ENCODE results near the gene AHSP.
"Not testable (repeated sequence)": the region's sequence is repeated elsewhere in the genome, so short reads cannot be mapped to it uniquely, and the experiment has no call there.

The AHSP gene

GRCh38 chr16:31531096-31531495 lies 3.4 kb downstream of the AHSP start:
- DNase-seq (ENCODE audit: low spot score) = no peak

DNA sequence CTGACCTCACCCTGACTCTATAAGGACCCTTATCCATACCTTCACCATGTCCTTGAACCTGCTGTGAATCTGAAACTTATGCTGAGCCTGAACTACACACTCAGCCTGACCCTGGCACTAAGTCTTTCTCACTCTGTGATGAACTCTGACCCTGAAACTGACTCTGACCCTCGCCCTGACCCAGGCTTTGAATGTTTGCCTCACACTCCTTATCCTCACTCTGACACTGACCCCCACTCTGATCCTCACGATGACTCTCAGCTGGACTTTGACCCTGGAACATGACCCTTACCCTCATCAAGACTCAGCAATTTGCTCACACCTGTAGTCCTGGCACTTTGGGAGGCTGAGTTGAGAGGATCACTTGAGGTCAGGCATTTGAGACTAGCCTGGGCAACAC lies 4.4 kb downstream of the AHSP start:
- no peak for DNase-seq (ENCODE audit: low spot score)

DNA sequence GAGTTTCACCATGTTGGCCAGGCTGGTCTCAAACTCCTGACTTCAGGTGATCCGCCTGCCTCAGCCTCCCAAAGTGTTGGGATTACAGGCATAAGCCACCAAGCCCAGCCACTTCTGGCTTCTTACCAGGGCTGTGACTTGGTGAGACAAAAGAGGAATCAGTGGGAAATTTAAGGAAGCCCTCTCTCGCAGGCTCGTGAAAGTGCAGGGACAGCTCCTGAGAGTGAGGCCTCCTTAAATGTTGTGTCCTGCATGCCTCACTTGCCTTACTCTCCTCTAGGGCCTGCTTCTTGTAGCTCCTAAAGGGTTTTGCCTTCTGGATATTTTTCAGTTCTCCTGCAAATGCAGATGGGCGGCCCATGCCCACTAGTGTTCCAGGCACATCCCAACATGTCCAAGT lies 5.2 kb downstream of the AHSP start:
- no peak for DNase-seq (ENCODE audit: low spot score)

DNA sequence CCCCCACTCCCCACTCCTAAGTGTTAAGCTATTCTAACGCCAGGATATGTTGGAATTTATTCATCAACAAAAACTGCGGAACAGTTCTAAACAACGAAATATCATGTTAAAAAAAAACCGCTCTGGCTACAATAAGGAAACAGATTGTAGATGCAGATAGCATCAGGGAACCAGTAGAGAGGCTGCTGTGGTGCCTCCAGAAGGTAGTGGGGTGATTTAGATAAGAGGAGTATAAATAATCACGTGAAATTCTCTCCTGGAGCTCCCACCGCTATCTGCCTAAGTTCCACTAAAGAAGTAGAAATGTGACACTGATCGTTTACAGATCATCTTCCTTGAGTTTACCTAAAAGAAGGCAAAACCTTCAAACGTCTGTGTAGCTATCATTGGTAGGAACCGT lies 8.0 kb downstream of the AHSP start:
- DNase-seq (ENCODE audit: low spot score) = peak; percentile 40

GRCh38 chr16:31536804-31537361 lies 9.2 kb downstream of the AHSP start:
- DNase-seq (ENCODE audit: low spot score) = no peak

DNA sequence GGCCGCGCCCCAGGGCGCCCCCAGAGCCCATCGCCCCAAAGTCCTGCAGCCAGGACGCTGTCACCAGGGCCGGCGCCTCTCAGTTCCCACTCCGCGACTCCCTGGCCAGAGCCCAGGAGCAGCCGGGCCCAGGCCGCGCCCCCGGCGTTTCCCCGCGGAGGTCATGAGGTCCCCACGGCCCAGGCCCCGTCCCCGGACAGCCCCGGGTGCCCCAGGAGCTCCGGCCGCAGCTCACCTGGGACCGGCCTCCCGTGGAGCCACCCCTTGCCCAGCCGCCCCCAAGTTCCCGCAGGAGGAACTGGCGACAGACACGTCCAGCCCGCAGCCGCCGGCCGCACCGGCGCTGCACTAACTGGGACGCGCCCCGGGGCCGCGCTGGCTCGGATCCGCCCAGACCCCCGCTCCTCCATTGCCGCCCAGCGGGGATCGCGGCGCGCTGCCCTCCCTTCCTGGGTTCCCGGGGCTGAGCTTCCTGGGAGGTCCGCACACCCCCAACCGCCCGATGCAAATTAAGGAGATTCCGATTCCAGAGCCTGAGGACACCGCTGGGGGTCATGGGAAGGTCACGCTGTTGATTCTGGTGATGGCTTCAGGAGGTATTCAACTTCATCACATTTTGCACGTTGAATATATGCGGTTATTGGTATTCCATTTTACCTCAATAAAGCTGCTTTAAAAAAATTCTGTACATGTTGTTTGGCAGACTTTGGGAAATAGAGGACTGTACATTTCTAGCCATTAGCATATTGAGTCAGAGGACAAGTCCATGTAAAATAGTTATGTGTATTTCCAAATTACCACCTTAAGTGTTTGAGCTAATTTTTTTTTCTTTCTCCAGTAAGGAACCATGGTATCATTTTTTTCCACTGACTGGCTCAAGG lies 9.9 kb downstream of the AHSP start:
- no peak for DNase-seq (ENCODE audit: low spot score)

- not testable (repeated sequence) for DNase-seq (ENCODE audit: low spot score)
Measured at GRCh38 chr16:31538243-31538598, 10.5 kb downstream of the AHSP start.

GRCh38 chr16:31539762-31540161 lies 12.1 kb downstream of the AHSP start:
- not testable (repeated sequence) for DNase-seq (ENCODE audit: low spot score)

DNA sequence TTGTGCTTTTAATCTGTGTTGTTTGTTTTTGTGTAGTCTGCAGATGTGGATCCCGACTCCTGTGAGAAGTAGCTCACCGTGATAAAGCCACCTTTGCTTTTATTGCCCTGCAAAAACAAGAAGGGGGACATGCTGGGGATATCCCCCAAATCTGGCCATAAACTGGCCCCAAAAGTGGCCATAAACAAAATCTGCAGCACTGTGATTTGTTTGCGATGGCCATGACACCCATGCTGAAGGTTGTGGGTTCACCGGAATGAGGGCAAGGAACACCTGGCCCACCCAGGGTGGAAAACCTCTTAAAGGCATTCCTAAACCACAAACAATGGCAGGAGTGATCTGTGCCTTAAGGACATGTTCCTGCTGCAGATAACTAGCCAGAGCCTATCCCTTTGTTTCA lies 15.1 kb downstream of the AHSP start:
- DNase-seq (ENCODE audit: low spot score) = no peak

DNA sequence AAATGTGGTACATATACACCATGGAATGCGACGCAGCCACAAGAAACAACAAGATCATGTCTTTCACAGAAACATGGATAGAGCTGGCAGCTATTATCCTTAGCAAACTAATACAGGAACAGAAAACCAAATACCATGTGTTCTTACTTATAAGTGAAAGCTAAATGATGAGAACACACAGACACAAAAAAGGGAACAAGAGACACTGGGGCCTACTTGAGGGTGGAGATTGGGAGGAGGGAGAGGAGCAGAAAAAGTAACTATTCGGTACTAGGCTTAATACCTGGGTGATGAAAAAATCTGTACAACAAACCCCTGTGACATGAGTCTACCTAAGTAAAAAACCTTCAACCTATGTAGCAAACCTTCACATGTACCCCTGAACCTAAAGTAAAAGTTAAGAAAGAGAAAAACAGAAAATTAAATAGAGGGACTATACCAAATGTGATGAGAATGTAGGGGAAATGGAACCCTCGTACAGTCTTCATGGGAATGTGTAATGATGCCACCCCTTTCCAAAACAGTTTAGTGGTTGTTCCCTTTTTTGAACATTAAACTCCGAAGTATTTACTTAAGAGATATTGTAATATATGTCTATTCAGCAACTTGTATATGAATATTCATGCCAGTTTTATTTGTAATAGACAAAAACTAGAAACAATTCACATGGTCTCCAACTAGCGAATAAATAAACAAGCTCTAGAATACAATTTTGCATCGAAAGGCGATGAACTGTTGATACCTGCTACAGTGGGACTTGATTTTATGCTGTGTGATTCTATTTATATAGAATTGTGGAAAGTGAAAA lies 33.9 kb downstream of the AHSP start:
- no peak for DNase-seq (ENCODE audit: low spot score)

- peak; percentile 33 for DNase-seq (ENCODE audit: low spot score)
Measured at GRCh38 chr16:31568577-31569359, 41.1 kb downstream of the AHSP start.

GRCh38 chr16:31569360-31569717 lies 41.6 kb downstream of the AHSP start:
- no peak for DNase-seq (ENCODE audit: low spot score)

DNA sequence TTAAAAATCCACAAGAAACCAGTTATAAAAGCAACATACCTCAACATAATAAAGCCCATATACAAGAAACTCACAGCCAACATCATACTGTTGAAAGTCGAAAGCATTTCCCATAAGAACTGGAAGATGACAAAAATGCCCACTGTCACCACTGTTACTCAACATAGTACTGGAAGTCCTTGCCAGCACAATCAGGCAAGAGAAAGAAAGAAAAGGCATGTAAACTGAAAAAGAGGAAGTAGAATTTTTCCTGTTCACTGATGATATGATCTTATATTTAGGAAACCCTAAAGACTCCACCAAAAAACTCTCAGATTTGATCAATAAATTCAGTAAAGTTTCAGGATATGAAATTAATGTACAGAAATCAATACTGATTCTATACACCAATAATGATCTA lies 45.1 kb downstream of the AHSP start:
- DNase-seq (ENCODE audit: low spot score) = no peak

DNA sequence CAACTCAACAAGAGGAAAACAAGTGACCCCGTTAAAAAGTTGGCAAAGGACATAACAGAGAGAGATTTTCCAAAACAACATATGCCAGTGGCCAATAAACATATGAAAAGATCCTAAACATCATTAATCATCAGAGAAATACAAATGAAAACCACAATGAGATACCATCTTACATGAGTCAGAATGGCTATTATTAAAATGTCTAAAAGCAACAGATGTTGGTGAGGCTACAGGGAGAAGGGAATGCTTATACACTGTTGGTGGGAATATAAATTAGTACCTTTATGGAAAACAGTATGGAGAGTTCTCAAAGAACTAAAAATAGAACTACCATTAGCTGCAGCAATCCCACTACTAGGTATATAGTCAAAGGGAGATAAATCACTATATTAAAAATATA lies 46.5 kb downstream of the AHSP start:
- not testable (repeated sequence) for DNase-seq (ENCODE audit: low spot score)

- DNase-seq (ENCODE audit: low spot score) = no peak
Measured at GRCh38 chr16:31577411-31577810, 49.7 kb downstream of the AHSP start.
